ENCODE data around the gene LHPP.

GRCh38 chr10:124655191-124656112 lies 193.8 kb downstream of the LHPP start:
- TF ChIP-seq CTCF (IDR thresholded peaks at IDR 0.05) (no peak), POLR2A (IDR thresholded peaks at IDR 0.05) (no peak)

Measured in Peyer's patch (tissue), 4 donors.